K562 (cell line): ENCODE results near the gene PIRT. TPM values are rescaled to one million over a fixed set of nuclear protein-coding genes. Genes with fewer than 3 reads are reported as not detected.

Experiments
- ATAC-seq: fragments of 200-7000 bp; cut with Tn5 transposase; 3 replicates; pipeline ENCODE4 v1.9.1; 2020; ENCODE audit warnings: moderate library complexity
- BruUV-seq: library from RNA; stranded (reverse); fragments of 400-500 nt; replicated peaks from 2 replicates; lab custom pipeline; 2021; lab: Mats Ljungman, UMichigan
- CTCF ChIA-PET: fragments of 300-600 bp; formaldehyde crosslinking; extraction: SDS; loops from one replicate; lab custom pipeline; 2021; ENCODE audit warnings: low intra/inter-chr PET ratio; lab: Yijun Ruan, JAX
- POLR2A ChIA-PET: fragments of 300-600, 350-650 bp; sonication (Branson Sonifier 250); formaldehyde crosslinking; extraction: SDS; loops from one replicate; lab custom pipeline; 2021; ENCODE audit warnings: antibody characterized with exemption, inconsistent platforms; lab: Yijun Ruan, JAX
- DNase-seq, 4 experiments: peaks; one replicate each; pipeline versions ENCODE4 v3.0.0 to v3.0.0-alpha.2; 2011 to 2018; ENCODE audit warnings: low spot score in 3 of 4, mixed read lengths in 3 of 4; ENCODE audit errors: extremely low read depth in 1 of 4
- FAIRE-seq: peaks from 2 replicates; lab custom pipeline; 2011; peaks lifted over from hg19 to GRCh38; lab: Jason Lieb, UNC
- H2AFZ ChIP-seq: 2 replicates; pipeline ENCODE4 v1.6.0; 2011; ENCODE audit warnings: low read depth, low read length, control low read depth, inconsistent platforms
- H3K27ac ChIP-seq: fragments of 200-600 bp; 3 replicates; pipeline ENCODE4 v1.8.0; 2011; ENCODE audit warnings: low read depth, mild to moderate bottlenecking, control low read depth, inconsistent platforms, low read length, moderate library complexity, mixed read lengths; ENCODE audit errors: extremely low read depth
- H3K27me3 ChIP-seq, 2 experiments: fragments of 300-600 bp in 1 of 2; 2 replicates in 1 of 2; 3 replicates in 1 of 2; pipeline versions ENCODE4 v1.6.0 to v1.8.0; 2011; ENCODE audit warnings: inconsistent platforms in 2 of 2, low read length in 2 of 2, mild to moderate bottlenecking in 1 of 2, mixed read lengths in 1 of 2, moderate library complexity in 1 of 2; ENCODE audit not compliant: control insufficient read depth in 2 of 2, insufficient read depth in 2 of 2
- H3K36me3 ChIP-seq: fragments of 300-600 bp; 3 replicates; pipeline ENCODE4 v1.8.0; 2011; ENCODE audit warnings: mild to moderate bottlenecking, low read length, inconsistent platforms; ENCODE audit not compliant: control insufficient read depth, insufficient read depth
- H3K4me1 ChIP-seq, 2 experiments: fragments of 200-600 bp in 1 of 2; replicated peaks in 1 of 2; 2 replicates in 1 of 2; 3 replicates in 1 of 2; pipeline versions ENCODE4 v1.5.1 to v1.8.0; 2011; ENCODE audit warnings: inconsistent platforms in 2 of 2, low read length in 2 of 2, mild to moderate bottlenecking in 1 of 2, mixed read lengths in 1 of 2, moderate library complexity in 1 of 2; ENCODE audit not compliant: control insufficient read depth in 2 of 2, insufficient read depth in 2 of 2
- H3K4me2 ChIP-seq: 2 replicates; pipeline ENCODE4 v1.6.1; 2011; ENCODE audit warnings: low read length, control low read depth, inconsistent platforms, mixed read lengths; ENCODE audit not compliant: insufficient read depth
- H3K4me3 ChIP-seq: fragments of 200-600 bp; sonication (generic), shearing (Covaris generic); 2 replicates; pipeline ENCODE4 v1.5.1; 2016; ENCODE audit warnings: control low read depth, inconsistent platforms
- H3K79me2 ChIP-seq: fragments of 200-600 bp; 3 replicates; pipeline ENCODE4 v1.8.0; 2011; ENCODE audit warnings: low read length, inconsistent platforms; ENCODE audit not compliant: control insufficient read depth, insufficient read depth
- H3K9ac ChIP-seq, 2 experiments: 2 replicates each; pipeline versions ENCODE4 v1.6.0 to v1.6.1; 2011; ENCODE audit warnings: low read depth in 2 of 2, low read length in 2 of 2, control low read depth in 1 of 2, inconsistent platforms in 1 of 2, mild to moderate bottlenecking in 1 of 2, mixed read lengths in 1 of 2; ENCODE audit not compliant: insufficient read depth in 1 of 2
- H3K9me1 ChIP-seq: one replicate; pipeline ENCODE4 v1.6.0; 2011; ENCODE audit warnings: inconsistent platforms, mild to moderate bottlenecking, low read length, moderate library complexity; ENCODE audit not compliant: control insufficient read depth, insufficient read depth
- H3K9me3 ChIP-seq: replicated peaks from 2 replicates; pipeline ENCODE4 v1.5.1; 2011; ENCODE audit warnings: low read depth, low read length, inconsistent platforms; ENCODE audit not compliant: control insufficient read depth, insufficient read depth
- H4K20me1 ChIP-seq: replicated peaks from 2 replicates; pipeline ENCODE4 v1.6.1; 2011; ENCODE audit warnings: low read length, inconsistent platforms, mixed read lengths; ENCODE audit not compliant: control insufficient read depth, insufficient read depth
- BCLAF1 ChIP-seq, 2 experiments: fragments of 450-650 bp in 1 of 2; IDR thresholded peaks; 2 replicates each; pipeline ENCODE4 v1.6.1; 2011 to 2017; ENCODE audit warnings: low read depth in 2 of 2, antibody characterized with exemption in 1 of 2, borderline replicate concordance in 1 of 2, low read length in 1 of 2, mild to moderate bottlenecking in 1 of 2, mixed read lengths in 1 of 2; ENCODE audit not compliant: control insufficient read depth in 1 of 2
- BRCA1 ChIP-seq, 2 experiments: fragments of 450-650 bp in 1 of 2; sonication (generic) in 1 of 2; formaldehyde crosslinking in 1 of 2; IDR thresholded peaks; 2 replicates each; pipeline versions ENCODE4 v1.5.0 to v1.6.1; 2017 to 2020; ENCODE audit warnings: mild to moderate bottlenecking in 1 of 2, missing genetic modification reagents in 1 of 2
- HMG20A ChIP-seq: fragments of 450-650 bp; formaldehyde crosslinking; conservative IDR thresholded peaks from 2 replicates; pipeline ENCODE4 v1.4.0; 2020; ENCODE audit warnings: mild to moderate bottlenecking, mixed read lengths
- REST ChIP-seq, 2 experiments: fragments of 450-650 bp; formaldehyde crosslinking in 1 of 2; IDR thresholded peaks; 2 replicates each; pipeline versions ENCODE4 v1.4.0 to v1.6.1; 2014 to 2020; ENCODE audit warnings: mild to moderate bottlenecking in 2 of 2, borderline replicate concordance in 1 of 2, low read depth in 1 of 2
- XRCC5 ChIP-seq: fragments of 200-400 bp; formaldehyde crosslinking; IDR thresholded peaks from 2 replicates; pipeline ENCODE4 v1.6.1; 2017; ENCODE audit warnings: low read depth, mild to moderate bottlenecking, low read length
- ZNF324 ChIP-seq: fragments of 250-450 bp; sonication (Bioruptor Pico); IDR thresholded peaks from 2 replicates; pipeline ENCODE4 v1.4.0; 2020; ENCODE audit warnings: mild to moderate bottlenecking
- ZNF444 ChIP-seq: fragments of 250-450 bp; sonication (Bioruptor Pico); IDR thresholded peaks from 2 replicates; pipeline ENCODE4 v1.4.0; 2020; ENCODE audit warnings: mild to moderate bottlenecking, moderate library complexity
- WGBS: fragments of 100-300 bp; shearing (Covaris generic); methylation state at CpG from one replicate; pipeline ENCODE4 v1.1.6; 2016; ENCODE audit warnings: low coverage, mixed read lengths; ENCODE audit not compliant: insufficient coverage; ENCODE audit errors: missing lambda C conversion rate; 5-methylcytosine and 5-hydroxymethylcytosine counted together
- in situ Hi-C: fragments of 300-500 bp; cut with MboI; formaldehyde crosslinking; loops from 4 replicates; pipeline ENCODE4 v1.15.0; 2018; ENCODE audit warnings: inconsistent platforms, mixed read lengths
- intact Hi-C: fragments of 100-400 bp; cut with micrococcal nuclease; formaldehyde crosslinking; loops from 2 replicates; pipeline ENCODE4 v1.14.2; 2022
- polyA plus RNA-seq, 8 experiments: library from polyadenylated mRNA; depleted of rRNA in 4 of 8; stranded (reverse) in 5 of 8; unstranded in 3 of 8; fragments of >200 nt; fragmentation: Nextera tagmentation in 2 of 8; fragmentation: Illumina TruSeq in 1 of 8; extraction: Ambion mirVana in 2 of 8; extraction: Trizol in 1 of 8; gene quantifications; 2 replicates each; pipeline versions ENCODE4 v1.2.1 to v1.2.3, GENCODE V29; 2011 to 2014; ENCODE audit warnings: inconsistent platforms in 1 of 8, missing spikeins in 1 of 8
- total RNA-seq, 7 experiments: library from RNA; depleted of rRNA in 6 of 7; stranded (reverse); fragments of >200 nt in 6 of 7; fragmentation: Illumina TruSeq in 2 of 7; extraction: Trizol in 2 of 7; gene quantifications; 2 replicates each; pipeline versions ENCODE4 v1.2.1 to v1.2.3, GENCODE V29; 2011 to 2021; ENCODE audit warnings: low replicate concordance in 1 of 7

PIRT gene
- total and polyA plus RNA-seq, 9 of the 15 experiments (the other 6 are each of a cell fraction or from before 2014, with no cell fraction given): not detected

DNA sequence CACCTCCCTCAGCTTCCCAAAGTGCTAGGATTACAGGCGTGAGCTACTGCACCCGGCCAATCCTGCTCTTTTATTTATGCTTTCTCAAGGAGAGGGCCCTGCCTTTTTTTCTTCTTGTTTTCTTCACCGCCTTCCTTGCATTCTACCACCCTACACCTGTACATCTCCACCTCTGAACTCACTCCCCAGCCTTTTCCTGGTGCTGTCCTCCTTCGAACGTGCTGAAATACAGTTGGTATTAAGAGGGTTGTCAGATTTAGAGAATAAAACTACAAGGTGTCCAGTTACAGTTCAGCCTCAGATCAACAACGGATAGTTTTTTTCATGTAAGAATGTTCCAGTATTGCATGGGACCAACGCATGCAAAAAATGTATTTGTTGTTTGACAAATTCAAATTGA, 1.7 kb downstream of the PIRT start:
- FAIRE-seq (no peak), DNase-seq (no peak), ATAC-seq (no peak)
- ChIA-PET POLR2A (no interaction called here), CTCF (no interaction called here)
- no peaks in the 10 kb centered on the region for H3K36me3 ChIP-seq
- peaks cover 0 to 5% of the 10 kb centered on the region in 2 experiments; a peak in 2 of 5 replicates for H3K27me3 ChIP-seq
- no peaks in the 10 kb centered on the region for H3K9me3 ChIP-seq
- WGBS: 1% methylated on average over 7 of the region's 7 CpGs
- no peak overlapping the region for H3K4me2 ChIP-seq
- no TSS peak for BruUV-seq
- intact Hi-C loops: no loop called here
- H2AFZ ChIP-seq: no peak overlapping the region
- H3K4me1 ChIP-seq: no peaks in the 10 kb centered on the region
- no peaks in the 10 kb centered on the region for H3K9me1 ChIP-seq
- TF ChIP-seq XRCC5: no peak
- TF ChIP-seq ZNF444: no peak
- peak; percentile 16; the same call in 1 of the 2 replicates for TF ChIP-seq REST (IDR thresholded peaks at IDR 0.05; ENCODE audit: borderline replicate concordance)
- no peak for TF ChIP-seq REST (CRISPR knock-in tag; IDR thresholded peaks at IDR 0.05; ENCODE audit: low read depth)
- no peak for TF ChIP-seq HMG20A
- no peak for TF ChIP-seq BCLAF1 (IDR thresholded peaks at IDR 0.05; ENCODE audit: borderline replicate concordance in 1 of 2, control insufficient read depth in 1 of 2, low read depth in 2 of 2, low read length in 1 of 2)
- no peak for TF ChIP-seq BRCA1 (IDR thresholded peaks at IDR 0.05)
- no peak for TF ChIP-seq BRCA1 (CRISPR knock-in tag; IDR thresholded peaks at IDR 0.05)
- no peak for TF ChIP-seq ZNF324
- H3K4me3 ChIP-seq: no peak overlapping the region
- no peak overlapping the region for H3K9ac ChIP-seq
- no peaks in the 10 kb centered on the region for H3K79me2 ChIP-seq
- in situ Hi-C loops: no loop called here
- no peak overlapping the region for H3K27ac ChIP-seq
- no peaks in the 10 kb centered on the region for H4K20me1 ChIP-seq
